ENCODE data around the gene ITLN1.

The ITLN1 gene

GRCh38 chr1:160858507-160858906, 26.5 kb downstream of the ITLN1 start:
- DNase-seq (ENCODE audit: low read depth, low spot score): no peak

- no peak for DNase-seq (ENCODE audit: low read depth, low spot score)
These were observed 26.9 kb downstream of the ITLN1 start for GRCh38 chr1:160858097-160858496.

GRCh38 chr1:160855181-160855981, 29.6 kb downstream of the ITLN1 start:
- DNase-seq (ENCODE audit: low read depth, low spot score): no peak

- no peak for DNase-seq (ENCODE audit: low read depth, low spot score)
These were observed 31.2 kb downstream of the ITLN1 start for GRCh38 chr1:160853754-160854153.

- no peak for DNase-seq (ENCODE audit: low read depth, low spot score)
These were observed 32.0 kb downstream of the ITLN1 start for GRCh38 chr1:160853014-160853413.

GRCh38 chr1:160850993-160851392, 34.0 kb downstream of the ITLN1 start:
- DNase-seq (ENCODE audit: low read depth, low spot score): no peak

- DNase-seq (ENCODE audit: low read depth, low spot score): no peak
These were observed 34.4 kb downstream of the ITLN1 start for GRCh38 chr1:160850541-160850940.

GRCh38 chr1:160846281-160846680, 38.7 kb downstream of the ITLN1 start:
- no peak for DNase-seq (ENCODE audit: low read depth, low spot score)

GRCh38 chr1:160844447-160845232, 40.3 kb downstream of the ITLN1 start:
- DNase-seq (ENCODE audit: low read depth, low spot score): no peak

- DNase-seq (ENCODE audit: low read depth, low spot score): no peak
These were observed 43.9 kb downstream of the ITLN1 start for GRCh38 chr1:160841079-160841478.

- DNase-seq (ENCODE audit: low read depth, low spot score): no peak
These were observed 45.2 kb downstream of the ITLN1 start for GRCh38 chr1:160839746-160840145.

GRCh38 chr1:160838888-160839287, 46.1 kb downstream of the ITLN1 start:
- no peak for DNase-seq (ENCODE audit: low read depth, low spot score)

- DNase-seq (ENCODE audit: low read depth, low spot score): peak; percentile 58
These were observed 47.3 kb downstream of the ITLN1 start for GRCh38 chr1:160837558-160838205.

- no peak for DNase-seq (ENCODE audit: low read depth, low spot score)
These were observed 47.9 kb downstream of the ITLN1 start for GRCh38 chr1:160836981-160837557.

- no peak for DNase-seq (ENCODE audit: low read depth, low spot score)
These were observed 48.4 kb downstream of the ITLN1 start for GRCh38 chr1:160836561-160836960.

GRCh38 chr1:160835751-160836150, 49.2 kb downstream of the ITLN1 start:
- DNase-seq (ENCODE audit: low read depth, low spot score): no peak

- DNase-seq (ENCODE audit: low read depth, low spot score): no peak
These were observed 49.9 kb downstream of the ITLN1 start for GRCh38 chr1:160834945-160835565.

- DNase-seq (ENCODE audit: low read depth, low spot score): peak; percentile 62
These were observed 54.4 kb downstream of the ITLN1 start for GRCh38 chr1:160830321-160831153.

GRCh38 chr1:160829766-160830165, 55.2 kb downstream of the ITLN1 start:
- no peak for DNase-seq (ENCODE audit: low read depth, low spot score)

- no peak for DNase-seq (ENCODE audit: low read depth, low spot score)
These were observed 57.6 kb downstream of the ITLN1 start for GRCh38 chr1:160827418-160827817.

GRCh38 chr1:160826546-160826945, 58.4 kb downstream of the ITLN1 start:
- DNase-seq (ENCODE audit: low read depth, low spot score): no peak

Data from activated CD4-positive, CD25-positive, alpha-beta regulatory T cell treated with anti-CD3 and anti-CD28 coated beads, Interleukin-2, amount 50 U/mL, for 16 hours (primary cell).